Activated CD4-positive, CD25-positive, alpha-beta regulatory T cell treated with anti-CD3 and anti-CD28 coated beads, Interleukin-2, amount 50 U/mL, for 16 hours (primary cell): ENCODE measurements around the gene SLC17A7.

ENCODE experiments used
- DNase-seq: peaks from one replicate; pipeline ENCODE4 v3.0.0-alpha.2; 2020; ENCODE audit warnings: low read depth, low spot score

Gene SLC17A7

DNA sequence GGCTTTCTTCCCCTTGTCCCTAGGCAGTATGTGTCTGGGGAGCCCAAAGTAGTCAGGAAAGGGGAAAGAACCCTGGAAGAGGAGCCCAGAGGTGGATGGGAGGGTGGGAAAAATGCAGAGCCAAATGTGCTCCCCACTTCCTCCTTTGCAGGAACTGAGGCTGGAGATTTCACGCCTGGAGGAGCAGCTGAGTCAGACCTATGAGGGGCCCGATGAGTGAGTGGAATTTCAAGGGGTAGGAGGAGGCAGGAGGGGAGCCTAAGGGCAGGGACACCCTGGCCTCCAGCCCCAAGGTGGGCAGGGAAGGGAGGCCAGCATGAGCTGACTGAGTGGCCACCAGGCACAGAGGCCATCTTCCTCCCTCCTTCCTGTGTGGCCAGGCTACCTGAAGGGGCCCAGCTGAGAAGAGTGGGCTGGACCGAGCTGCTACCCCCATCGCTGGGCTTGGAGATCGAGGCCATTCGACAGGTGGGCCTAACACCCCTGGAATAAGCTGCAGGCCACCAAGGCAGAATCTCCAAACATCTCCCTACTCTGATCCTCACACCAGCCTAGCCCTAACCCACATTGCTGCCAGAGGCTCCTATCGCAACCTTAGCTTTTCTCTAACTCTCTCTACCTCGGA is 32.4 kb downstream of the SLC17A7 start:
- no peak for DNase-seq

DNA sequence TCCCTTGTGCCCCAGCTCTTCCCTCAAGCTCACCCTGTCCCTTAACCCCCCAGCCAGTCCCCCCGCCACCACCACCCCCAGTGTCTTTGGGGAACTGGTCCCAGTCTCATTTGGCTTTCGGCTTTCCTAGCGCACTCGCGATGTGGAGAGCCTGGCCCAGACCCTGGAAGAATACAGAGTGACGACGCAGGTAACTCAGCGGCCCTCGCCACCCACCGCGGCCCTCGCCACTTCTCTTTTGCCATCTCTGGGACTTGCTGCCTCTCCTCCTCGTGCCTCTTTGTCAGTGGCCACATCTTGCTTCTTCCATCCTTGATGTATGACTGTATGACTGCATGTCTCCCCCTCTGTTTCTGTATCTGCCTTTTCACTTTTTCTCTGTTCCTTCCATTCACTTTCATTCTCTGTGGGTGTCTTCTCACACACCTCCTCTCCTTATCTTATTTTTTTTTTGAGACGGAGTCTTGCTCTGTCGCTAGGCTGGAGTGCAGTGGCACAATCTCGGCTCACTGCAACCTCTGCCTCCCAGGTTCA is 33.8 kb downstream of the SLC17A7 start:
- DNase-seq, result no peak

DNA sequence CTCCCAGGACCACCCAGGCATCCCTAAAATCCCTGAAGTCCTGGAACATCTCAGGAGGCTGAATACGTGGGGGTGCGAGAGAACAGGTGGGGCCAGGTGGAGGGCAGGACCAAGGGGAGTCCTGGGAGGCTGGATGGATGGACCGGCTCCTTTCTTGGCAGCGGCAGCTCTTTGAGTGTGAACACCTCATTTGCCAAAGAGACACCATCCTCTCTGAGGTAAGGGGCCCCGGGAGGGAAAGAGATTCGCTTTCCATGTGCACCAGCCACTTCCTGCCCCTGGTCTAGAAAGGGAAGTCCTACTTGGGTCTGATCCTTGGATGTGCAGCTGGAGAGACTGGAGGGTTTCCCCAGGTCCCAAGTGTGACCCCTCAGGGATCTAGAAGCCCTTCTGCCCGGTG is 34.2 kb downstream of the SLC17A7 start:
- DNase-seq, result no peak

DNA sequence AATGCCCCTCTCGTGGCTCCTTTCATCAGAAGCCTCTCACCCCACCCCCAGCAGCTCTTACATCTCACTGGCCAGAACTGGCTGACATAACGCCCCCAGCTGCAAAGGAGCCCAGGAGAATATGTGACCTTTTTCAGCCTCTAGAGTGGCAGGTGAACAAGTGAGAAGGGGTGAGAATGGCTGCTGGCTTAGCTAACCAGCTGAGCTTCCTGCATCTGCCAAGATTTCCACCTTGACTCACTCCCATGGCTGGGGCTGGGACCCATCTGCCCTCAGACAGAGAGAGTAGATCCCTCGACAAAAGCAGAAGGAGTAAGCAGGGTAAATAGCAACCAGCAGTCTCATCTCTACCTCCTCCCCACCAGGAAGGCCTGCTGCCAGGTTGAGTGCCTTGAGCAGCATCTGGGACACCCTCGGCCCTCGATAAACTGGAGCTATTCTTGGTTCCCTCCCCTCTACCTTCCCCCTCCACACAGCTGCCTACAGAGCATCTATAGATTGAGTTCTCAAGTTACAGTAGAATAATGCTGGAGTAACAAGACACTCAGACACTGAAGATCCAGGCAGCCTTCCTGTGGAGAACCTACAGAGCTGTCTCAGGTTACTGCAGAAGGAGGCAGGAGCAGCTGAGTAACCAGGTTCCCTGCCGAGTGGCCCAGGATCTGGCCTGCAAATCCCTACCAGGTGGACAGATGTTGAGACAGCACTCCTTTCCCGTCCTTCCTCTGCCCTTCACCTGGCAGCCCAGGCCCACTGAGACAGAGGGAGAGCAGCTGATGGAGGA is 37.7 kb downstream of the SLC17A7 start:
- no peak for DNase-seq

DNA sequence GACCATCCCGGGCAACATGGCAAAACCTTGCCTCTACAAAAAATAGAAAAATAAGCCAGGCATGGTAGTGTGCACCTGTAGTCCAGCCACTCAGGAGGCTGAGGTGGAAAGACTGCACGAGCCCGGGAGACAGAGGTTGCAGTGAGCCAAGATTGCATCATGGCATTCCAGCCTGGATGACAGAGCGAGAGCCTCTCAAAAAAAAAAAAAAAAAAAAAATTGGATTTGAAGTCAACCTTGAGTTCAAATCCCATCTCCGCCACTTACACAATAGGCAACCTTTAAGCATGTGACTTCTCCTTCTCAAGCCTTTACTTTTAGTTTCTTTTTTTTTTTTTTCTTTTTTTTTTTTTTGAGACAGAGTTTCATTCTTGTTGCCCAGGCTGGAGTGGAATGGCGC is 41.3 kb downstream of the SLC17A7 start:
- no peak for DNase-seq

DNA sequence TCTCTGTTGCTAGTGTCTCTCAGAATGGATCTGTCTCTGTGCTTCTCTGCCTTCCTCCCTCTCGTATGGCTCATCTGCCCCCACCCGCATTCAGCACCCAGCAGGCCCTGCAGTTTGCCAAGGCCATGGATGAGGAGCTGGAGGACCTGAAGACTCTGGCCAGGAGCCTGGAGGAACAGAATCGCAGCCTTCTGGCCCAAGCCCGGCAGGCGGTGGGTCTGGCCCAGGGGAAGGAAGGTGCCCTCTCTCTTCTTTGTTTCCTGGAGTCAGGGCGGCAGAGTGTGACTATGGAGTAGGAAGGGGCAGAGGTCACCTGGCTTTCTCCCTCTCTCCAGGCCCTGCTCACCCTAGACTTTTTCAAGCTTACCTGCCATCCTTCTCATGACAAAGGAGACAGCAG is 42.4 kb downstream of the SLC17A7 start:
- no peak for DNase-seq

DNA sequence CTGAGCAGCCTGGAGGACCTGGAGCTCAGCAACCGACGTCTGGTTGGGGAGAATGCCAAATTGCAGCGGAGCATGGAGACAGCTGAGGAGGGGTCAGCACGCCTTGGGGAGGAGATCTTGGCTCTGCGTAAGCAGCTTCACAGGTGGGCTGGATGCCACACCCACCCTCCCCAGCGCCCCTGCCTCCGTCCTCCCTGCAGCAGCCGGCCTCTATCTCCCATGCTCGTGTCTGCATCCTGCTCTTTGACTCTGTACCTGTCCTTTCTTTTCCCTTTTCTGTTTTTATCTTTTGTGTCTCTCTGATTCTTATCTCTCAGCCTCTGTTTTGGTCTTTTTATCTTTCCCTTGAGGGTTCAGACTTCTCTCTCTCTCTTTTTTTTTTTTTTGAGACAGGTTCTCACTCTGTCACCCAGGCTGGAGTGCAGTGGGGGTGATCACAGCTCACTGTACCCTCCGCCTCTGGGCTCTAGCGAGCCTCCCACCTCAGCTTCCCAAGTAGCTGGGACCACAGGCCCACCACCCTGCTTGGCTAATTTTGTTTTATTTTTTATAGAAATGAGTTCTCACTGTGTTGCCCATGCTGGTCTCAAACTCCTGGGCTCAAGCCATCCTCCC is 43.2 kb downstream of the SLC17A7 start:
- no peak for DNase-seq

DNA sequence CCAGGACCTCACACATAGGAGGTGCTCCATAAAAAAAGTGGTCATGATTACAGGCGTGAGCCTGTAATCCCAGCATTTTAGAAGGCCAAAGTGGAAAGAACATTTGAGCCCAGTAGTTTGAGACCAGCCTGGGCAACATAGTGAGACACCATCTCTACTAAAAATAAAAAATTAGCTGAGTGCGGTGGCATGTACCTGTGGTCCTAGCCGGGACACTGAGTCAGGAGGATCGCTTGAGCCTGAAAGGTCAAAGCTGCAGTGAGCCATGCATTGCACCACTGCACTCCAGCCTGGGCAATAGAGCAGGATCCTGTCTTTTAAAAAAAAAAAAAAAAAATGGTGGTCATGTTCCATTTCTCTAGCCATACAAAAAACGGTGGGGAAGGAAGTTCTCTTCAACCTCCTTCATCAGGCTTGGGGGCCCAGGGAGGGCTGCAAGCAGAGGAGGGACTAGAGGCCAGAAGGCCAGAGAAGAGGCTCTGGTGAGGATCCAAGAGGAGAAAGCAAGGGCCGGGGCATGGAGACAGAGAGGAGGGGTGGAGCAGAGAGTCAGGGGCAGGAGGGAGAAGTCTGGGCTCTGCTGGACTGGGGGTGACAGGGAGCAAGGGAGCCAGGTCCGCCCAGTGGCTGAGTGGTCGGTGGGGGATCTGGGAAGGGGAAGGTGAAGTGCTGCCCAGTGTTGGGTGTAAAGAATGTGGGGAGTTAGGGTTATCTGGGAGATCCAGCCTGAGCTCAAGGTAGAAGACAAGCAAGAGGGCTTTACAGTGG is 44.4 kb downstream of the SLC17A7 start:
- DNase-seq, result no peak

DNA sequence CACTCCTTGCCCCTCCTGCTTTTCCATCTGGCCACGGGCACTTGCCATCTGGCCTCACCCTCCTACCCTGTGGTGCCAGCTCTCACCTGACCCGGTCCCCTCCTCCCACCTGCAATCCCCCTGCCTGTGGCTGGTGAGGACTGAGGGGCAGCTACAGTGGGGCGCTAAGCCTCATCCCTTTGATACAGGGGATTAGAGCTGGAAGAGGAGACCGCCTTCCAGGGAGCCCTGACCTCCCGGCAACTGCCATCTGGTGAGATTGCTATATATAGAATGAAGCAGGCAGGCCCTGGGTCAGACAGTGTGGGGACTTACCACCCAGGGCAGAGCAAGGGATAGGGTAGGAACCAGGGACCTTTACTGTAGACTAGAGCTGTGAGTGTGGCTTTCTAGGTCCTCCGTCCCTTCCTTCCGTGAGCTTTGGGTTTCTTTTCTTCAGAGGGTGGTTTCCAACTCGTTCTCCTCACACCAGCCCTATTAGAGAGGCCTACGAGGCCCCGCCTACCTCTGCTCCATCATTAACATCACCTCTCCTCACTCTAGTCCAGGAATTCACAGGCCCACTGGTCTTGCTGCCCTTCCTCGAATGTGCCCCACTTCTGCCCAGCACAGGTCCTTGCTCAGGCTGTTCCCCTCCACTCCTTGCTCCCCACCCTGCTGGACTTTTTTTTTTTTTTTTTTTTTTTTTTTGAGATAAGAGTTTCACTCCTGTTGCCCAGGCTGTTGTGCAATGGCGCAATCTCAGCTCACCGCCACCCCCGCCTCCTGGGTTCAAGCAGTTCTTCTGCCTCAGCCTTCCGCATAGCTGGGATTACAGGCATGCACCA is 45.5 kb downstream of the SLC17A7 start:
- no peak for DNase-seq

DNA sequence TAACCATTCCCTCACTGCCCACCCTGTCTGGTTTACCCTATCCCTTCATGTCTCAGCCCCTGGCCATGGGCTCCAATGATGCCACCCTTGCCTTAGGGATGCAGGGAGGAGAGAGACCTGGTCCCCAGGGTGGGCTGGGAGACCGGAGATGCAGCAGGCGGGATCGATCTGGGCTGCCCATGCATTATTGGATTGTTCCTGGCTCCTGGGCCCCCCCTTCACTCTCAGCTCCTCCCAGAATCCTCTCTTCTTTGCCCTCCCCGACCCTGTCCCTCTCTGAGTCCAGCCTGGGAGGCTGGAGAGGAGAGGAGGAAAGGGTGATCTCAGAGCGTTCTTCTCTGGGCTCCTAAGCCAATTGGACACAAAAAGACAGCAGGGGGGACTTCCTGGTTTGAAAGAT is 47.4 kb downstream of the SLC17A7 start:
- no peak for DNase-seq

DNA sequence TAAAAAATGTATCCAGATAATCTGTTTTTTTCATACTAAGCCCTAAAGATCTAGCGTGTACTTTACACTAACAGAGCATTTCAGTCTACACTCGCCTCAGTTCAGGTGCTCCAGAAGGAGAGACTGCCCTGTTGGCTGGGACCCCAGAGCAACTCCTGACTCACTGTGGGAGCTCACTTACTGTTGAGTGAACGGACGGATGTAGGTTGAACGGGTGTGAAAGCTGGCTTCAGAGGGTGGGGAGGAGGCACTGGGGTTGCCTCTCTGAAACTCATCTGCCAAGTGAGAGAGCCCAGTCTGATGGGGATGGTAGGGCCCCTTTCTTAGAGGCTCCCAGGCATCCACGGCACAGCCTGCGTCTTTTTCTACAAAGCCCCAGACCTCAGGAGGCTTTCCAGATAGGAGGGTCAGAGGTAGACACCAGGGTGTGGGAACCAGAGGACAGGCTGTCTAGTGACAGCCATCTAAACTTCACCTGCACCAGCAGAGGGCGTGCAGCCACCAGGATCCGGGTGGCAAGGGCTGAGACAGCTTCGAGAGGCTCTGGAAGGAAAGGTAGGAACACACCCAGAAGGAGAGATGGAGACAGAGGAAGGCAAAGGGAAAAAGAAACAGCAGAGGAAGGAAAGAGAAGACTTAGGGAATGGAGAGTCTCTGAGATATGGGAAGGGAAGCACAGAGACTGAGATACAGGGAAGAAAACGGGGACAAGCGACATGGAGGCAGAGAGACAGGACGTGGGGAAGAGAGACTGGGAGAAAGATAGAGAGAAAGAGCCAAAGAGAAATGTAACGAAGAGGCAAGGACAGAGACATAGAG is 49.5 kb downstream of the SLC17A7 start:
- peak; percentile 68 for DNase-seq

DNA sequence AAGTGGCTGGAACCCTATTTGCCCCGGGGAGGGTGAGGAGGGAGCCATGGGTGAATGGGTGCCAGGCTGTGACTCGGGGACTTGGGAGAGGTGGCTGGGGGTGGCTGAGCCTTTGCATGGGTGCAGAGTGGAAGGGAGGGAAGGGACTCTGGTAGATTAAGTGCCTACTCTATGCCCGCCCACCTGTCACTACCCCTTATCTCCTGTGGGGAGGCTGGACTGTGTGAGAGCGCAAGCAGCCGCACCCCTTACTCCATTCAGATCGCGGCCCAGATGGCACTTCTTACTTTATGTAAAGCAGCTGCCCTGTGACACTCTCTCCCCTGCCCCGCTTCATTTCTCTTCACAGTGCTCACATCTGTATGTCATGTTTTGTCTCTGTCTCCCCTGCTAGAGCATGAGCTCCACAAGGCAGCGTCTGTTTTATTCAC is 50.4 kb downstream of the SLC17A7 start:
- DNase-seq, result no peak

DNA sequence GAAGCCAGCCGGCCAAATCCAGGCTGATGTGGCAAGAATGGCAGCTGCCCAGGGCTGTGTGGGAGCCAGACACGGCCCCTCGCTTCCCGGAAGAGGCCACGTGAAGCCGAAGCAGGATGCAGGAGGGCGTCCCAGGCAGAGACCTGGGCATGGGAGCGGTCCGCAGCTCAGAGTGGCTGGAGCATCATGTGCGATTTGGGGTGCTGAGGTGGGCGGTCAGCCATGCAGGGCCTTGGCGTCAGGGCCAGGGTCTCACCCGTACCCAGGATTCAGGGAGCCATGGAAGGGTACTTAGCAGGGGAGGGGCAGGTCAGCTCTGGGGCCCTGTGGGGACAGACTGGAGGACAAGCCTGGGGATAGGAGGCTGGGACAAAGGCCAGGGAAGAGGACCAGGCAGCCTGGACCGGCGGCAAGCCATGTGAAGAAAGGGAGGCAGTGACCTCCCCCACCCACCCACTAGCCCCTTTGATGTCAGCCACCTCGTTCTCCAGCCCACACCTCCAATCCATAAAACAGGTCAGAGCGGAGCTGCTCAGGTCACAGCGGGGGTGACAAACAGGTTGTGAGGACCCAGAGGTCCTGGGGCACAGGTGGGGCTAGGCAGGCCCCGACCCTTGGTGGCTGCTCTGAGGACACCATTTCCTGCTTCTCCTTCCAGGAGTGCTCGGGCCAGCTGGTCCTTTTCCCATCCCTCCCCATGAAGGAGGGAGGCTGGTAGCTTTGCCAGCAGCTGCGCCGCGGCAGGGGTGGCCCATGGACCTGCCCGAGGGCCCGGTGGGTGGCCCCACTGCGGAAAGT is 51.0 kb downstream of the SLC17A7 start:
- no peak for DNase-seq

DNA sequence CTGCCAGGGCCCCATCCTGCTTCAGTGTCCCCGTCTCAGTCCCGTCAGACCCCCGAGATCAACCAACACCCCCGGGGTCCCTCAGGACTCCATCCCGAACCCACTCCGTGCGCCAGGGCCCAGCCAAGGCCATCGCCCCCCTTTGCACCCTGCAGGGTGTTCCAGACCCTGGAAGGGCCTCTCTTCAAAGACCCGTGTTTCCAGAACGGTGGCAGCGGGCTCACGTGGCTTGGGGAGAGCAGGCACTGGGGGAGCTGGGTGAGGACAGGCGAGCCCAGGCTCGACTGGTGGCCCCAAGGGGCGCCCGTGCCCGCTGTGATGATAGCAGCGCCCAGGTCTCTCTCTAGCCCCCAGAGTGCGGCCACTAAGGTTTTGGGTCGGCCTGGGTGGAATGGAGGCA is 51.9 kb downstream of the SLC17A7 start:
- no peak for DNase-seq

DNA sequence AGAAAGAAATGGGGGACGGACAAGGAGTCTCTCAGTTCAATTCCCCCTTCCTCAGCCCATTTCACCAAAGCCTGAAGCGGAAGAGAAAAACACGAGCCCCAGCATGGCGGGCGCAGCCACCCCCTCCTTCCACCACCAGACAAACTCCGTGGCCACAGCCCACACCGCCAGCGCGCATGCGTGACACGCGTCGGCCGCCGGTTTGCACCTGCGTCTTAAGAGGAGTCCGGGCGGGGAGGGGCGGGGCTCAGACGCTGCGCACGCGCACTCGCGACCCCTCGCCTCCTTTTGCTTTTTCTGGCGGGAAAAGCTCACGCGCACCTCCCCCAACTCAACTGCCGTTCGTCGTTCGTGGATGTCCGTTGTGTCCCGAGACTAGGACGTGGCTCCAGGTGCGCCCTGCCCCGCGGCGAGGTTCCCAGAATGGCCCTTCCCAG is 53.4 kb downstream of the SLC17A7 start, which contains the start of gene KASH5:
TSS of gene KASH5 (plus strand) at position 314 of the 437 bp plus-strand sequence. CDS start 2,635 bp downstream, outside the sequence.
- peak; percentile 81 for DNase-seq

DNA sequence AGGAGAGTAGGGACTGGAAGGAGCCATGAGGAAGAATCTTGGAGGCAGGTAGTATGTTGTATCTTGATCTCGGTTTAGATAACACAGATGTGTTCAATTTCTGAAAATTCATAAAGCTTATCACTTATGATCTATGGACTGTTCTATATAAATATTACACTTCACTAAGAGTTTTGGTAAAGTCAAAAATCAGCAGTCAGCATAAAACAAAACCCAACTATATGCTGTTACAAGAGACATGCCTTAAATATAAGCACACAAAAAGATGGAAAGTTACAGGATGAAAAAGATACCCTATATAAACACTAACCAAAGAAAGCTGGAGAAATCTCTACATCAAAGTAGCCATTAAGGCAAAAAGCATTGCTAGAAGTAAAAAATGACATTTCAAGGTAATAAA is 57.7 kb downstream of the SLC17A7 start:
- no peak for DNase-seq

DNA sequence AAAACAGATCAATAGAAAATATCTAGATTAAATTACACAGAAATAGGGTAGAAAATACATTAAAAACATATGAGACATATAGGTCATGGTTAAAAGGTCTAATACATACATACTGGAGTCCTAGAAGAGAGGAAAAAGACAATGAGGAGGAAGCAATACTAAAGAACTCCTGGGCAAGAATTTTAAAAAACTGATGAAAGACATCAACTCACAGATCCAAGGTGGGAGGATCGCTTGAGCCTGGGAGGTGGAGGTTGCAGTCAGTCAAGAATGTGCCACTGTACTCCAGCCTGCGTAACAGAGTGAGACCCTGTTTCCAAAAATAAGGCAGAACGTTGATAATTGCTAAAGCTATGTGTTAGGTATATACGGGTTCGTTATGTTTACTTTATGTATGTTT is 58.7 kb downstream of the SLC17A7 start:
- no peak for DNase-seq

DNA sequence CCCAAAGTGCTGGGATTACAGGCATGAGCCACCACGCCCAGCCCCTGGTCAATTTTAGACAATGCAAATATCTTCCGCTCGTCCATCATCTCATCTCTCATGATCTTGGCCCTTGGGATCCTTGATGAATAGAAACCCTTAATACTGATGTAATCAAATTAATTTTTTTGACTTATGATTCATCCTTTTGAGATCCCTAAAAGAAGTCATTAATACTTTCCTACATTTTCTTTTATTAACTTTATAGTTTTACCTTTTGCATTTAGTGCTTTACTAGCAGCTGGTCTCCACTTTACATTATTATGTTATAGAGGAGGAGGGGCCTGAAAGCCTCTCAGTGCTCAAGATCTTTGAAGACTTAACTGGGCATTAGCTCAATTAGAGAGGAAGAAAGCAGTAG is 60.9 kb downstream of the SLC17A7 start:
- no peak for DNase-seq
